GM21515 (cell line): ENCODE results near the gene LRRTM4.
"Not testable (repeated sequence)": the region's sequence is repeated elsewhere in the genome, so short reads cannot be mapped to it uniquely, and the experiment has no call there.

Experiments used
- ATAC-seq: cut with Tn5 transposase; IDR thresholded peaks from one replicate; pipeline ENCODE4 v1.9.1; 2021; ENCODE audit not compliant: unreplicated experiment

LRRTM4 gene

DNA sequence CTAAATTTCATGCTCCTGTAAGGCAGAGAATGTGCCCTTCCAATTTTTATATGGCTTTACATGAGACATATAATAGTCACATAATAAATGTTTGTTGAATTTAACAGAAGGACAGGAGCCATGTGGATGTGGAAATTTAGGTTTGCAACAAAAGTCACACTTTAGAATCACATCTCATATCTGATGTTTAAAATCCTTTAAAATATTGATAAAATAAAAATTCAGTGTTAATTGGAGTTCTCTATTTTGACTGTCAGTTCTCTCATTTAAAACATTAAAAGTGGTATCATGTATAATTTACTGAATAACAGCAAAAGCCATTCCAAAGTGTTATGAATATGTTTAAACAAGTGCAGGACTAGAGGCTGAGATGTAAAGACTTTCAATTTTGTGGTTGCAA lies 594.1 kb downstream of the LRRTM4 start:
- ATAC-seq = no peak

DNA sequence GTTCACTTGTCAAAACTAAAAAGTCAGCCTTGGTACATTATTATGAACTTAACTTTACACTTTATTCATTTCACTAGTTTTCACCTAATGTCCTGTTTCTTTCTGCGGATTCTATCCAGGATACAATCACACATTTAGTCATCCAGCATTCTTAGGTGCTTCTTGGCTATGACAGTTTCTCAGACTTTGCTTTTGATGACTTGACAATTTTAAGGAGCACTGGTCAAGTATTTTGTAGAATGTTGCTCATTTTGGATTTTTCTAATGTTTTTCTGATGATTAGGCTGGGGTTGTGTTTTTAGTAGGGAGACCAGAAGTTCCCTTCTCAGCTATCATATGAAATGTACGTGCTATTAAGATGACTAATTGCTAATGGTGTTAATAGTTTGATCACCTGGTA lies 601.2 kb downstream of the LRRTM4 start:
- no peak for ATAC-seq

DNA sequence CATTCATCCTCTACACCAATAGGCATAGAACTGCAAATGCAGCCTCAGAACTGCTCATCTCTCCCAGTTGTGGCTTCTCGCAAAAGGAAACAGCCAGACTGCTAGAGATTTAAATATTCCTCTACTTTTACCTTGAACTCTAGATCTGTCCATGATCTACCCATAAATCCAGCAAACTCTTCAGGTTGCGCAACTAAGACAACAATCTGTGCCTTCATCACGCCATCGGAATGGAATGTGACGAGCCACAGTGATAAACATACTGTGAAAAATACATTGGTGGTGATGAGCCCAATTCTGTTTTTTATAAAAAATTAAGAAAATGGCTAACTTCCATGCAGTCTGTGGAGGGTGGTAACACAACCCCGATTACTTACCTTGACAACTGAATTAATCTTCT lies 626.7 kb downstream of the LRRTM4 start:
- no peak for ATAC-seq

DNA sequence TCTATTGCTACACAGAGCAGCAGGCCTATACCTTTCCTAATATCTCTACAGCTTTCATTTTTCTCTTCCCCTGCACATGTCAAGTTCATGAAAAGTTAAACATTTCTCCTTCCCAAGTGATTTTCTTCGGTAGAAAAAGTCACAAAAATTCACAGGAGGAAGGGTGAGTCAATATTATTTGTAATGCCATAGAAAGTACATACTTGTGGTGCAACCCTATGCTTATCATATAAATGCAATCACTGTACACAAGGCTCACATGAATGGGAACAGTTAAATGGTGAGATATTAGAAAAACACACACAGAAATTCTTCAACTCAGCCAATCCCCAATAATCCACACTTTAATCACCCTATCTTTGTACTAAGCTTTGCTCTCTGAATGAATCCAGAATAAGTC lies 651.6 kb downstream of the LRRTM4 start:
- no peak for ATAC-seq

DNA sequence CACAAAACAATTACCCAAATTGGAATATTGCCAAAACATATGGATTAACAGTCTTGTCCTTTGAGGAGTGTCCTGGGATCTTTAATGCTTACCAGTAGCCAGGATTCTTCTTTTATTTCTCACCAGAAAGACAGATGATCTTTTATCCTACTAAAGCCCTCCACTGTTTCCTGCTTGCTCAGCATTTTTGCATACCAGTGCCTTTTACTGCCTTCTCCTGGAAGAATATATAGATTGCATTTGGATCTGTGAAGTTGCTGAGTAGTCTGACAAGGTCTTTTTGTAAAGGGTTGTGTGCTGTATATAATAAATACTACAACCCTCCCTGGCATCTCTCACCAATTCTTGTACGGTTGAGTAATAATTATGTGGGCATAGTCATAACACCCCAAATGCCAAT lies 652.2 kb downstream of the LRRTM4 start:
- ATAC-seq = no peak

DNA sequence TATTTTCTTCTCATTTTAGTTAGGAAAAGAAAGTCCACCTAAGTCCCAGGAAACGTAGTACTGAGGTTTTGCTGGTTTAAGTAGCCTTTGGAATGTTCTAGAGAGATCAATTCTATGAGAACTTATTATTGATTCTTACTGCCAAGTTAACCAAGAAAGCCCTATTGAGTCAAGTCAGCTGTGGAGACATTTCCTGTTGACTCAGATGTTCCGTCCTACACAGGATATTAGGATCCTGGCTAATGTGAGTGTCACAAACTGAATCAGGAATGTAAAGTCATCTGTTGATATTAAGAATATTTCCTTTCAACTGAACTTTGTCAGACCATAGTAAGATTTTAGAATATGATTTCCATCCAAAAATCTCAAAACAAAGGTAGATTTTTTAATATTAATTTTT lies 654.3 kb downstream of the LRRTM4 start:
- ATAC-seq = no peak

DNA sequence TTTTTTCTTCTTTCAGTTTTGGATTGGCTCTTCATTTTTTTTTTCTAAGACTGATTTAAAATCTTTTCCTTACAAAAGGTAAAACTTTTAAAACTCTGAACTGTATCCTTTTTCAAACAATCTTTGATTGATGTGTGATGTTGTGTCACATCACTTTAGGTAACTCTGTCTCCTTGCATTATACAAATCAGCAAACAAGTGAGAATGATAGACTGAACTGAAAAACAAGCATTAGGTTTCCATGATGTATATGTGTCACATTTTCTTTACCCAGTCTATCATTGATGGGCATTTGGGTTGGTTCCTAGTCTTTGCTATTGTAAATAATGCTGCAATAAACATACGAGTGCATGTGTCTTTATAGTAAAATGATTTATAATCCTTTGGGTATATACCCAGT lies 655.7 kb downstream of the LRRTM4 start:
- ATAC-seq = no peak

DNA sequence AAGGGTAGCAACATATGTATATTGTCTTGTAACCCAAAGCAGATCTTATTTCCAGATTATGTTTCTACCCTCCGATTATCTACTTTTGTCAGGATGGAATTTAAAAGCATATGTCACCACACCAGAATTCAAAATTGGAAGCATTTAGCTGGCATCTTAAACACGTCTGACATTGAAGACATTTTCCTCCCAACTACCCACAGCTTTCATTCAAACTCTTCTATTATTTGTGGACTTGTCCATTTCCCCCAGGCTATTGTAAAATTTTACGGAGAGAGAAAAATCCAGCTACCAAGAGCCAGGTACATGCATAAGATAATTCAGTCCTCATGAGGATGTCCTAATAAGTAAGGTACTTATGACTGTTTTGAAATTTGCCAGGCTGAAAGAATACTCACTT lies 659.3 kb downstream of the LRRTM4 start:
- ATAC-seq = no peak

DNA sequence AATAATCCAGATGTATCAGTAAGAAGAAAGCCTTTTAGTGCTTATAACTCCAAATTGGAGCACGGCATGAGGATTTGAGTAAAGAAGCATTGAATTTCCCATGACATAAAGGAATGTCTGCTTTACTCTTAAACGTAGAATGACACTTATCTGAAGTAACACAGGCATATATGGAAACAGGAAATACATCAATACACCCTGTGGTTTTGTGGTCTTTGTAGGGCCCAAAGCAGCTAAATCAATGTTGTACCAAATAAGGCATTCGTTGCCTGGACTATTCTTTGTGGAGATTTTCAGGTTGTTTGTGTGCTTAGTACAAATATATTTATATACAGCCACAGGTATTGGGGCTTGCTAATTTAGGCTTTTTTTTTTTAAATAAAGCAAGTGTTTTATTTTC lies 660.5 kb downstream of the LRRTM4 start:
- ATAC-seq = no peak

DNA sequence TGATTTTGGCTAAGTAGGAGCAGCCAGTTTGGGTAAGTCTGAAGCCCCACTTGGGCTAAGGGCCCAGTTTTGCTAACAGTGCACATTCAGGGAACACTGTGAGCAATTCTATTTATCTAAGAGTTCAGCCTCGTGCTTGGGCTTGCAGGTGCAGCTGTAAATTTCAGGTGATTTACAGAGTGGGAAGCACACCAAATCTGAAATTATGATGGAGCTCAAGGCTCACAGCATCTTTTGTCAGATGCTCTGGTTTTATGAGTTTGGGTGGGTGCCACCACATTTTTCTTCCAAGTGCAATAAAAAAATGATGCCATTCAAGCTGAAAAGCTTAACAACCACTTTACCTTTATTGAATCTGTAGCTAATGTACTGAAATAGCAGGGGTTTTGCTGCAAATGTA lies 671.2 kb downstream of the LRRTM4 start:
- ATAC-seq = no peak

DNA sequence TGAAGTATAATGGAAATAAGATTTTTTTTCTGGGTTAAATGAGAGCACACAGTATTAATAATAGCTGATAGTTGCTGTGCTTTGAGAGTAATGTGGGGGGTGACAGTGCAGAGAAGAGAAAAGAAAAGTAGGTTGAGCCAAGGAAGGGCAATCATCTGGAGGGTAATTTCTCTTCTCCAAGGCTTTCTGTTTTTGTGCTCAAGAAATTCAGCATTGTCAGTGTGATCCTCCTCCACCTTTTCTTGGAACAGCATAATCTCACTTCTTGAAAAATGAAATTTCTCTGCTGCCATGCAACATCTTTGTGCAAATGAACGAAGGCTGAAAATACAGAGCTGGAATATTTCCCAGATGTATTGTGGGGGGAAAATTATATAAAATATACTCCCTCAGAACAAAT lies 673.1 kb downstream of the LRRTM4 start:
- ATAC-seq = no peak

DNA sequence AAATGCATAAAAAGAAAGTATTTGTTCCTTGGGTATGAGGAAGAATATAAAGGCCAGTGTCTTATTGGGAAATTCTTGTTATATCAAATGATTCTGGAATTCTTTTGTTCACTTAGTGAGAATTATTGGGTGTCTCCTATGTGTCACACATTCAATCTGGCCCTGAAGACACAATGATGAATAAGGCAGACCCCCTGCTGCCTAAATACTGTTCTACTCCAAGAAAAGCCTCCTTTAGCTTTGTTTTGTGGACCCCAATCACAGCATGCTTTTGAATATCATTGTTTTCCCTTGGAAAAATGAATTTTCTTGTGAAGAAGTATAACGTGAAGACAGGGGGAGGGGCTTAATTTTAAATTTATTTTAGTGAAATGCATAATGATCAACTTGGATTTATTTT lies 682.4 kb downstream of the LRRTM4 start:
- no peak for ATAC-seq

DNA sequence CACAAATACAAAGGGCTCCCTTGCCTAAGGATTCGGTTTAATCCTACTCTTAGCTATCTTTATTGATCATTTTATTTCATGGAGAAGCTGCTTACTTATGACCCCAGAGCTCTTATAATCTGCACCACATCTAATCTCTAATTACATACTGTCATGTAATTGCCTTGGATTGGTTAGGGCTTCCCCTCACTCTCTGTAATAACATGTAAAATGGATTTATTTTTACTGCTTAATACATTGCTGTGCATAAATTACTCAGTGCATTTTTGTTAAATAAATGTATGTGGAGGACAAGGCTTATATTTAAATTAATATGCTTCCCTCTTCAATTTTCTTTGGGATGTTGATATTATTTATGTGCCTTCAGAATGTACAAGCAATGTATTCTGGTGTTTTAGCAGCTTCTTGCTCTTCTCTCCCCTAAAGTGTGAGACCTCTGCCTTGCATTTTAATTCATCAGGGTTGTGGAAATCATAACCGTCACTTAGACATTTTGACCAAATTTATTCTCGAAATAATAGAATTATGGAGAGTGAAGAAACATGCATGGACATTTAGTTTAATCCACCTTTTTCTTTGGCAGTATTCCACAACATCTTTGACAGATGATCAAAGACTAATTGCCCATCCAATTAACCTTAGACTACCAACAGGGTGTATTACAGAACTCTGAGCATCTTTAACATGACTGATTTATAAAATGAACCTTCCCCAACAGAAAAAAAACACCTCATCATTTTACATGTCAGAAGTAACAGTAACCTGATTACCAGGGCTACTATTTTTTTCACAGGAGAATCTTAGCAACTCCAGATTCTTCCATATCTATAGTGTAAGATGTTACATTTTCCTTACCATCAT lies 692.6 kb downstream of the LRRTM4 start:
- ATAC-seq = no peak

DNA sequence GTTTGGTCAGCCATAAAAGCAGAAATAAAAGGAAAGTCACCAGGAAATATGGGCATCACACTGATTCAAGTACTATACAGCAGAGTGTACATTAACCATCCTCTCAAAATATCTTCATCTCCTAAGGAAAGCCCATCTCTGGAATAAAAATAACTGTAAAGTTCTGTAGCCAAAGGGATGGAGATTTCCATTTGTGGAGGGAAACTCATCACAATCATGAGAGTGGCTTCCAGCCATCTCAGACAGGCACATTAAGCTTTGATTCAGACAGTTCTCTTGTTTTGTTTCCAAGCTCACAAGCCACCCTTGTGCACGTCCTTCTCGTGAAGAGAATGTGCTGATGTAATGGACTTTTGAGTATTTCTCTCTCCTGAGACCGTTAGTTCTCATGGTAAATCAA lies 695.5 kb downstream of the LRRTM4 start:
- ATAC-seq = no peak

DNA sequence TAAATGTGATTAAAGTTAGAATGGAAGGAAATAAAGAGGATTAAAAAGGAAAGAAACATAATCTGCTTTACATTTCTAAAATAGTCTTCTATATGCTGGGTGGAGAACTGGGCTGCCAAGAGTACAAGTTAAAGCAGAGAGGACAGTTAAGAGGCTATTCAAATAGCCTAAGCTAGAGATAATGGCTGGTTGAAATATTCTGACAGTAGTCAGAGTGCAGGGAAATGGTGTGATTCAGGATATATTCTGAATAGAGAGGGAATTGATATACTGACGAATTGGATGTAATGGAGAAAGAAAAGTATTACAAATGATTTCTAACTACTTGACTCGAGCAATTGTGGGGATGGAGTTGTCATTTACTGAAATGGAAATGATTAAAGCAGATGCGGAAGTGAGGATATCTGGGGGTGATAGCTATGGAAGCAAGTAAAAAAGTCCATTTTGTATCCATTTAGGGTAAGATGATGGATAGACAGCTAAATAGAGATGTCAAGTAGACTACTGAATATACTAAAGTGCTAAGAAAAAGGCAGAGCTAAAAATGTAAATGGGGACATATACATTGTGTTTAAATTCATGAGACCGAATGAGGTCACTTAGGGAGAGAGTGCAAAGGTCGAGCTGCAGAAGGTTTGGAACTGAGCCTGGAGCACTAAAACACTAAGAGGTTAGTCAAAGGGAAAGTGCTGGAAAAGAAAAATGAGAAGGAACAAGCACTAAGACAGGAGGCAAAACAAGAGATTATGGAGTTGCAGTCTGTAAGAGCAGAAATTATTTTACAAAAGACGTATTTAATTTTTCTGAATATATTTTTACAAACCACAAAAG lies 696.8 kb downstream of the LRRTM4 start:
- ATAC-seq = no peak

DNA sequence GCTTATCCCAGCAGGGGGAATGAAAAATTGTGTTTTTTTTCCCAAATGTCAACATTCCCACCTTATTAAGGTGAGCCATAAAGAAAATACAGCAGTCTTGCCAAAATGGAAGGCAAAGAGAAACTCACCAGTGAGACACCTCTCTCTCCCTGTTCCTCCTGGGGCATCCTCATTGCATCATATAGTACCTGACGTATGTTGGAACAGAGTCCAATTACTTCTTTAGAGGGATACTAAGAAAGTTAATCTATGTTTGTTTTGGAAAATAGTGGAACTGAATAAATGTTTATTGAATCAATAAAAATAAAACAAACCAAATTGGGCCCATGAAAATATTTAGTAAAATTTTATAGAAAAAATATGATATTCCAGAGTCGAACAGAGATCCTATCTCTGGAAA lies 700.4 kb downstream of the LRRTM4 start:
- ATAC-seq = no peak

DNA sequence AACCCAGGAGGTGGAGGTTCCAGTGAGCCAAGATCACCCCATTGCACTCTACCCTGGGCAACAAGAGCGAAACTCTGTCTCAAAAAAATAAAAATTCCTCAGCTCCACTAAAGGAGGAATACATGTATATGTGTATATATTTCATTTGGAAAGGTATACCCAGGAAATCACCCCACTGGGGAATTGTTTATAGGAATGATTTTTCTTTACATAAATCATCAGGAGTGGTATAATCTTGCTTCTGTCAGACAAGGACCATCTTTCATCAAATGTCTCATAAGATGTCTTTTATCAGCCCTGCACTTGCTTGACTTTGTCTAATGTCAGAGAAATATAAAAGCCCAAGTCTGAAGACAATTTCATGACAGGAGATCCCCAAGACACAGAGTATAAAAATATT lies 709.1 kb downstream of the LRRTM4 start:
- no peak for ATAC-seq

DNA sequence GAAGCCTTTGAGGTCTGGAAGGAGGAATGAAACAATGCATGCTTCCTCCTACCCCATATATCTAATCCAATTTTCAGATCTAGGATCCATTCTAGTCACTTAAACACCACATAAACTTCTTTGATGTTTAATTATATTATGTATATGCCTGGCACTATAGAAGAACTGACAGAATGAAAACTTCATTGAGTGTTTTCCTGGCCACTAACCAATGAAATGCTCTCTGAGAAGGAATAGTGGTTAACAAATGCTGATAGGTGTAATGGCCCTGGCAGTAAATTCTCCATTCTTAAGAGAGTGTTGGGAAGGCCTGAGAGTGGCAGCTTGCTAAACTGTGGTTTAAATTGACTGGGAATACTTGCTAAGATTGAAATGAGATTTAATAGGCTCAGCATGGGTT lies 710.0 kb downstream of the LRRTM4 start:
- no peak for ATAC-seq

DNA sequence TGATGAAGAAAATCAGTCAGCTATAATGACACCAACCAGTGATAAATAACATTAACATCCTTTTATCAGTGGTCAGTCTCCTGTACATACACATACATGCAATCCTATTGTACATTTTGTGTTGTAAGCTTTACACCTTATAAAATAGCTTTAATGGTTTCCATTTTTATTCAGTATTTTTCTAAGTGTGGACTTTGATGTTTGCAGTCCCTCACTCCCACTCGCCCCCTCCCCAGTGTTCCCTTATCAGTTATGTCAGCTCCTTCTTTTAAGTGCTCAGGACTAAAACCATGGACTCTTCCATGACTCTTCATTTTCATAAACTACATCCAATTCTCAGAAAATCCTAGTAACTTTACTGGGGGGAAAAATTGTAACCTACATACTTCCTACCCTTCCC lies 713.0 kb downstream of the LRRTM4 start:
- ATAC-seq = no peak

DNA sequence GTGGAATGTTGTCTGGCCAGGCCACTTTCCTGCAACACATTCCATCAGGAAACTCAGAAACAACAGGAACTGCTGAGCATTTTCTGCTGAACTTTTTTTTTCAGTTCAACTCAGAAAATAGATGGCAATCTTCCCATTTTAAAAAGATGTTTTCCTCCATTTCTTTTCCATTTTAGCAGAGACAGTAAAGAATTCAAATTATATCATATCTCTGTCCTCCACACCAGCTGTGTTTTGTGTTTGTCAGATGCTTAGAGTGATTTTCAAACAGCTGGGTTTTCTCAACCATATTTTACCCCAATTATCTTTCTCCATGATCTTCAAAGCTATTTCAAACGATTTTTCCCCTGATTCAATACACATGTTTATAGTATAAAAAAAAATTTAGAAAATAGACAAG lies 713.4 kb downstream of the LRRTM4 start:
- no peak for ATAC-seq

DNA sequence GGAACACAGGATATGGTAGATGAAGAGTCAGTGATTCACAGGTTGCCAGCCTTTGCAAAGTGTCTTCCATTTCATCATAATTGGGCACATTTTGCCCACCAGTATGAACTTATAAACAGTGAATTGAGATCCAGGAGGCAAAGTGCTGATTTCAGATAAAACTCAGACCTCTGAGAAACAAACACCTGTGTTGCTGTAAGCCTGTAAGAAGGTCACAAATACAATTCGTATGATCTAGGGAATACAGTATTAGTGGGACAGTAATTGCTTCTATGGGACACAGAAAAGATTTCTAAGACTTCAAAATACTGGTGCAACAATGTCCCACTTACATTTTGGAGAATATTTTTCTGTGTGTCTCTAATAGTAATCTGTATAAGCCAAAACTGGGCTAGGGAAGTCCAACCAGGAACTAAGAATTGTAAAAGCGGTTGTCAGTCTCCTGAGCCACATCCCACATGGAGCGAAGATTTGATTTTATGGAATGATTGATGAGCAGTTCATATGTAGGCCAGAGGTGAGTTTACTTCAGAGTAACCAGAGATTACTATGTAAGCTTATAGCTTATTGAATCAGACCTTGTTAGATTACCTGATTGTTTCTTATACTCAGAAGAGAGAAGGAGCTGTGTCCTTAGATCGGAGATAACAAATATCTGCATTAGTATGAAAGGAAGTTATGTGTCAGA lies 728.4 kb downstream of the LRRTM4 start:
- ATAC-seq = no peak

DNA sequence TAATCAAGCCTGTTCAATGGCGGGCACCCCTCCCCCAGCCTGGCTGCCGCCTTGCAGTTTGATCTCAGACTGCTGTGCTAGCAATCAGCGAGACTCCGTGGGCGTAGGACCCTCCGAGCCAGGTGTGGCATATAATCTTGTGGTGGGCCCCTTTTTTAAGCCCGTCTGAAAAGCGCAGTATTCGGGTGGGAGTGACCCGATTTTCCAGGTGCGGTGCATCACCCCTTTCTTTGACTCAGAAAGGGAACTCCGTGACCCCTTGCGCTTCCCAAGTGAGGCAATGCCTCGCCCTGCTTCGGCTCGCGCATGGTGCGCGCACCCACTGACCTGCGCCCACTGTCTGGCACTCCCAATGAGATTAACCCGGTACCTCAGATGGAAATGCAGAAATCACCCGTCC lies 740.9 kb downstream of the LRRTM4 start:
- ATAC-seq = not testable (repeated sequence)
